Pons (tissue), 1 donor: ENCODE results near the gene LARP1B.
"Not testable (repeated sequence)": the region's sequence is repeated elsewhere in the genome, so short reads cannot be mapped to it uniquely, and the experiment has no call there.

ENCODE experiments used
- DNase-seq: peaks from one replicate; pipeline ENCODE4 v3.0.0-alpha.2; 2016; ENCODE audit warnings: low spot score

Gene LARP1B

GRCh38 chr4:128060699-128061565 lies at the start of gene LARP1B:
Gene LARP1B (plus strand): TSS chr4:128061312. CDS start chr4:128074952, 13,640 bp downstream.
- DNase-seq: peak; percentile 88

- DNase-seq: no peak
Measured at GRCh38 chr4:128025319-128025718, 35.8 kb upstream of the LARP1B start.

GRCh38 chr4:128029907-128030306 lies 31.2 kb upstream of the LARP1B start:
- no peak for DNase-seq

- no peak for DNase-seq
Measured at GRCh38 chr4:128031756-128032384, 29.2 kb upstream of the LARP1B start.

- no peak for DNase-seq
Measured at GRCh38 chr4:128039568-128039967, 21.5 kb upstream of the LARP1B start.

- DNase-seq: not testable (repeated sequence)
Measured at GRCh38 chr4:128047019-128047418, 14.1 kb upstream of the LARP1B start.

GRCh38 chr4:128047514-128047913 lies 13.6 kb upstream of the LARP1B start:
- not testable (repeated sequence) for DNase-seq

GRCh38 chr4:128051229-128051628 lies 9.9 kb upstream of the LARP1B start:
- not testable (repeated sequence) for DNase-seq

- DNase-seq: not testable (repeated sequence)
Measured at GRCh38 chr4:128054907-128055306, 6.2 kb upstream of the LARP1B start.

- DNase-seq: not testable (repeated sequence)
Measured at GRCh38 chr4:128055441-128056206, 5.5 kb upstream of the LARP1B start.

GRCh38 chr4:128056396-128056795 lies 4.7 kb upstream of the LARP1B start:
- DNase-seq: no peak

- DNase-seq: peak; percentile 32
Measured at GRCh38 chr4:128060121-128060698, 902 bp upstream of the LARP1B start.

- DNase-seq: peak; percentile 58
Measured at GRCh38 chr4:128061566-128062536, 739 bp downstream of the LARP1B start.

GRCh38 chr4:128066453-128066820 lies 5.3 kb downstream of the LARP1B start:
- not testable (repeated sequence) for DNase-seq

GRCh38 chr4:128068918-128069317 lies 7.8 kb downstream of the LARP1B start:
- DNase-seq: no peak

- DNase-seq: no peak
Measured at GRCh38 chr4:128076464-128076863, 15.4 kb downstream of the LARP1B start.

GRCh38 chr4:128095293-128095692 lies 34.2 kb downstream of the LARP1B start:
- not testable (repeated sequence) for DNase-seq

GRCh38 chr4:128107766-128108165 lies 46.7 kb downstream of the LARP1B start:
- no peak for DNase-seq

- DNase-seq: no peak
Measured at GRCh38 chr4:128123036-128123435, 61.9 kb downstream of the LARP1B start.

GRCh38 chr4:128130621-128131020 lies 69.5 kb downstream of the LARP1B start:
- no peak for DNase-seq

- no peak for DNase-seq
Measured at GRCh38 chr4:128134925-128135324, 73.8 kb downstream of the LARP1B start.
